Naive thymus-derived CD4-positive, alpha-beta T cell (primary cell): ENCODE data around the gene RPUSD1. TPM values are rescaled to one million over a fixed set of nuclear protein-coding genes. Genes with fewer than 3 reads are reported as not detected.

Experiments used
- ATAC-seq: fragments of 150-1000 bp; cut with Tn5 transposase; 2 replicates; pipeline ENCODE4 v1.10.0; 2021; ENCODE audit warnings: mild to moderate bottlenecking, moderate library complexity
- CTCF ChIA-PET: fragments of 350-600 bp; sonication (Branson Sonifier 250); formaldehyde crosslinking; loops from one replicate; lab custom pipeline; 2021; ENCODE audit warnings: antibody characterized with exemption; lab: Charles Lee
- POLR2A ChIA-PET: fragments of 350-600 bp; sonication (Branson Sonifier 250); formaldehyde crosslinking; loops from one replicate; lab custom pipeline; 2021; ENCODE audit warnings: antibody characterized with exemption, inconsistent platforms; lab: Charles Lee
- DNase-seq, 9 donors: peaks; one replicate each; pipeline versions ENCODE4 v3.0.0 to v3.0.0-alpha.2; 2020 to 2022; ENCODE audit warnings: mixed read lengths in 1 of 9
- H3K27ac ChIP-seq: one replicate; pipeline ENCODE4 v1.7.0; 2013; ENCODE audit warnings: mild to moderate bottlenecking, low read depth, low read length, moderate library complexity
- H3K27me3 ChIP-seq, 2 donors: one replicate each; pipeline ENCODE4 v1.7.0; 2013; ENCODE audit warnings: low read length in 2 of 2, mild to moderate bottlenecking in 2 of 2, moderate library complexity in 2 of 2; ENCODE audit not compliant: control insufficient read depth in 2 of 2, insufficient read depth in 2 of 2
- H3K36me3 ChIP-seq, 3 experiments: 1 replicate in 2 of 3; 2 replicates in 1 of 3; pipeline ENCODE4 v1.7.0; 2013; ENCODE audit warnings: low read length in 3 of 3, mild to moderate bottlenecking in 3 of 3, moderate library complexity in 1 of 3; ENCODE audit not compliant: insufficient read depth in 3 of 3, control insufficient read depth in 2 of 3
- H3K4me1 ChIP-seq, 2 donors: one replicate each; pipeline ENCODE4 v1.7.0; 2013; ENCODE audit warnings: low read length in 2 of 2, mild to moderate bottlenecking in 2 of 2, moderate library complexity in 1 of 2; ENCODE audit not compliant: control insufficient read depth in 2 of 2, insufficient read depth in 2 of 2
- H3K4me3 ChIP-seq: 2 replicates; pipeline ENCODE4 v1.7.0; 2013; ENCODE audit warnings: mild to moderate bottlenecking, low read length
- H3K9me3 ChIP-seq, 3 experiments: 1 replicate in 2 of 3; 2 replicates in 1 of 3; pipeline ENCODE4 v1.7.0; 2013; ENCODE audit warnings: low read length in 3 of 3; ENCODE audit not compliant: control insufficient read depth in 2 of 3
- H3K27ac Mint-ChIP-seq, 9 donors: one replicate each; pipeline ENCODE4 v1.8.0; 2020 to 2022; ENCODE audit warnings: mixed read lengths in 9 of 9, mild to moderate bottlenecking in 8 of 9, moderate library complexity in 5 of 9, inconsistent platforms in 2 of 9
- H3K27me3 Mint-ChIP-seq, 5 donors: one replicate each; pipeline ENCODE4 v1.8.0; 2021 to 2022; ENCODE audit warnings: mixed read lengths in 5 of 5, mild to moderate bottlenecking in 1 of 5
- H3K36me3 Mint-ChIP-seq, 5 donors: one replicate each; pipeline ENCODE4 v1.8.0; 2020 to 2022; ENCODE audit warnings: mixed read lengths in 5 of 5, mild to moderate bottlenecking in 3 of 5, inconsistent platforms in 1 of 5
- H3K4me1 Mint-ChIP-seq, 7 donors: one replicate each; pipeline ENCODE4 v1.8.0; 2020 to 2022; ENCODE audit warnings: mixed read lengths in 7 of 7, mild to moderate bottlenecking in 3 of 7, inconsistent platforms in 1 of 7
- H3K4me3 Mint-ChIP-seq, 10 donors: one replicate each; pipeline ENCODE4 v1.8.0; 2020 to 2022; ENCODE audit warnings: mild to moderate bottlenecking in 10 of 10, mixed read lengths in 10 of 10, moderate library complexity in 6 of 10, inconsistent platforms in 2 of 10
- H3K9me3 Mint-ChIP-seq, 11 donors: one replicate each; pipeline ENCODE4 v1.8.0; 2020 to 2022; ENCODE audit warnings: mixed read lengths in 11 of 11, mild to moderate bottlenecking in 4 of 11, inconsistent platforms in 1 of 11, moderate library complexity in 1 of 11
- intact Hi-C, 2 donors: fragments of 100-400 bp; cut with micrococcal nuclease; formaldehyde crosslinking; loops; one replicate each; pipeline ENCODE4 v1.15.1; 2023
- polyA plus RNA-seq, 2 donors: library from polyadenylated mRNA; unstranded; fragments of 300-500 nt; fragmentation: Illumina TruSeq; gene quantifications; one replicate each; pipeline ENCODE4 v1.2.3, GENCODE V29; 2021
- total RNA-seq, 6 experiments: library from RNA in 5 of 6; stranded (reverse) in 5 of 6; gene quantifications; 1 replicate in 5 of 6; 2 replicates in 1 of 6; pipeline ENCODE4 v1.2.3 and lab custom pipeline; 2021 to 2026

The RPUSD1 gene
- total and polyA plus RNA-seq, 7 experiments from 2014 or later = 16.3 to 42.9 (median 30.3) TPM

GRCh38 chr16:796296-797119 is 8.3 kb upstream of the RPUSD1 start:
- intact Hi-C loops = no loop called here
- H3K27me3 Mint-ChIP-seq = peaks cover 0 to 8% (median 0%) of the 10 kb centered on the region in 5 donors
- CTCF ChIA-PET = interaction anchor here (0.6 kb wide), 1 partner anchor 30 kb away, joined by 3 read pairs; no protein-coding TSS in a partner anchor
- peaks cover 0 to 2% (median 0%) of the 10 kb centered on the region in 11 donors for H3K9me3 Mint-ChIP-seq
- Histone ChIP-seq H3K4me3 (no peak overlapping the region), H3K27me3 (no peaks in the 10 kb centered on the region), H3K4me1 (no peaks in the 10 kb centered on the region), H3K9me3 (no peaks in the 10 kb centered on the region), H3K36me3 (peaks cover 0 to 12% (median 0%) of the 10 kb centered on the region in 3 experiments), H3K27ac (no peak overlapping the region)
- peaks cover 0 to 6% (median 0%) of the 10 kb centered on the region in 5 donors for H3K36me3 Mint-ChIP-seq
- ATAC-seq = no peak
- no peak for DNase-seq
- no peak overlapping the region for H3K27ac Mint-ChIP-seq
- H3K4me3 Mint-ChIP-seq = no peak overlapping the region
- POLR2A ChIA-PET = no interaction called here
- peaks cover 0 to 3% (median 0%) of the 10 kb centered on the region in 7 donors for H3K4me1 Mint-ChIP-seq

- peaks cover 0 to 2% (median 0%) of the 10 kb centered on the region in 11 donors for H3K9me3 Mint-ChIP-seq
- no peaks in the 10 kb centered on the region for H3K9me3 ChIP-seq
- H3K27ac ChIP-seq = no peak overlapping the region
- peaks cover 0 to 18% (median 0%) of the 10 kb centered on the region in 3 experiments for H3K36me3 ChIP-seq
- peak overlapping the region in 1 of 9 donors; percentile 72 for H3K27ac Mint-ChIP-seq
- H3K27me3 ChIP-seq = no peaks in the 10 kb centered on the region
- DNase-seq (no peak), ATAC-seq (no peak)
- peaks cover 0 to 6% (median 0%) of the 10 kb centered on the region in 5 donors for H3K36me3 Mint-ChIP-seq
- H3K4me3 Mint-ChIP-seq = no peak overlapping the region
- ChIA-PET CTCF (interaction anchor here (0.6 kb wide), 2 partner anchors 31 to 59 kb away, joined by 3 to 5 read pairs; no protein-coding TSS in a partner anchor), POLR2A (no interaction called here)
- peaks cover 0 to 4% (median 0%) of the 10 kb centered on the region in 7 donors for H3K4me1 Mint-ChIP-seq
- H3K4me1 ChIP-seq = no peaks in the 10 kb centered on the region
- intact Hi-C loops = no loop called here
- H3K27me3 Mint-ChIP-seq = peaks cover 0 to 8% (median 0%) of the 10 kb centered on the region in 5 donors
- H3K4me3 ChIP-seq = no peak overlapping the region
Measured at GRCh38 chr16:795580-796229, 7.5 kb upstream of the RPUSD1 start.

GRCh38 chr16:794853-795466 is 6.8 kb upstream of the RPUSD1 start:
- H3K27ac ChIP-seq = no peak overlapping the region

GRCh38 chr16:794091-794822 is 6.1 kb upstream of the RPUSD1 start:
- no peak for DNase-seq
- H3K36me3 ChIP-seq = peaks cover 0 to 18% (median 0%) of the 10 kb centered on the region in 3 experiments
- no peaks in the 10 kb centered on the region for H3K27me3 ChIP-seq
- no peak for ATAC-seq
- ChIA-PET POLR2A (no interaction called here), CTCF (no interaction called here)
- Mint-ChIP-seq H3K9me3 (peaks cover 0 to 2% (median 0%) of the 10 kb centered on the region in 11 donors), H3K27ac (no peak overlapping the region), H3K27me3 (peaks cover 0 to 8% (median 0%) of the 10 kb centered on the region in 5 donors), H3K4me3 (no peak overlapping the region), H3K4me1 (peaks cover 0 to 4% (median 0%) of the 10 kb centered on the region in 7 donors), H3K36me3 (peaks cover 0 to 6% (median 0%) of the 10 kb centered on the region in 5 donors)
- H3K4me3 ChIP-seq = no peak overlapping the region
- no peaks in the 10 kb centered on the region for H3K9me3 ChIP-seq
- H3K4me1 ChIP-seq = no peaks in the 10 kb centered on the region
- intact Hi-C loops = no loop called here
- H3K27ac ChIP-seq = no peak overlapping the region

More at GRCh38 chr16:794853-795466, 6.8 kb upstream of the RPUSD1 start:
- Histone ChIP-seq H3K9me3 (no peaks in the 10 kb centered on the region), H3K36me3 (peaks cover 0 to 18% (median 0%) of the 10 kb centered on the region in 3 experiments), H3K27me3 (no peaks in the 10 kb centered on the region), H3K4me1 (no peaks in the 10 kb centered on the region), H3K4me3 (no peak overlapping the region)
- H3K4me1 Mint-ChIP-seq = peaks cover 0 to 4% (median 0%) of the 10 kb centered on the region in 7 donors
- H3K4me3 Mint-ChIP-seq = no peak overlapping the region
- POLR2A ChIA-PET = no interaction called here
- peaks cover 0 to 8% (median 0%) of the 10 kb centered on the region in 5 donors for H3K27me3 Mint-ChIP-seq
- H3K9me3 Mint-ChIP-seq = peaks cover 0 to 2% (median 0%) of the 10 kb centered on the region in 11 donors
- H3K36me3 Mint-ChIP-seq = peaks cover 0 to 6% (median 0%) of the 10 kb centered on the region in 5 donors
- DNase-seq = no peak
- intact Hi-C loops = no loop called here
- no peak overlapping the region for H3K27ac Mint-ChIP-seq
- CTCF ChIA-PET = interaction anchor here (0.6 kb wide), 1 partner anchor 59 kb away, joined by 5 read pairs; no protein-coding TSS in a partner anchor
- ATAC-seq = no peak

GRCh38 chr16:793414-793813 is 5.2 kb upstream of the RPUSD1 start:
- ChIA-PET CTCF (interaction anchor here (0.6 kb wide), 1 partner anchor 87 kb away, joined by 3 read pairs; no protein-coding TSS in a partner anchor), POLR2A (no interaction called here)
- Mint-ChIP-seq H3K4me3 (no peak overlapping the region), H3K27me3 (peaks cover 0 to 1% (median 0%) of the 10 kb centered on the region in 5 donors), H3K27ac (no peak overlapping the region), H3K9me3 (peaks cover 0 to 2% (median 0%) of the 10 kb centered on the region in 11 donors), H3K36me3 (peaks cover 0 to 6% (median 0%) of the 10 kb centered on the region in 5 donors), H3K4me1 (peaks cover 0 to 4% (median 0%) of the 10 kb centered on the region in 7 donors)
- intact Hi-C loops = no loop called here
- Histone ChIP-seq H3K27ac (no peak overlapping the region), H3K9me3 (no peaks in the 10 kb centered on the region), H3K27me3 (no peaks in the 10 kb centered on the region), H3K4me1 (no peaks in the 10 kb centered on the region), H3K4me3 (no peak overlapping the region), H3K36me3 (peaks cover 0 to 18% (median 0%) of the 10 kb centered on the region in 3 experiments)
- DNase-seq (no peak), ATAC-seq (no peak)
